HG03025 (cell line): Measurements from ENCODE around the gene NCKAP5.
"Not testable (repeated sequence)": the region's sequence is repeated elsewhere in the genome, so short reads cannot be mapped to it uniquely, and the experiment has no call there.

Experiments used
- ATAC-seq: cut with Tn5 transposase; IDR thresholded peaks from one replicate; pipeline ENCODE4 v1.9.1; 2021; ENCODE audit warnings: mild to moderate bottlenecking, moderate library complexity; ENCODE audit not compliant: unreplicated experiment, low FRiP score

NCKAP5 gene

DNA sequence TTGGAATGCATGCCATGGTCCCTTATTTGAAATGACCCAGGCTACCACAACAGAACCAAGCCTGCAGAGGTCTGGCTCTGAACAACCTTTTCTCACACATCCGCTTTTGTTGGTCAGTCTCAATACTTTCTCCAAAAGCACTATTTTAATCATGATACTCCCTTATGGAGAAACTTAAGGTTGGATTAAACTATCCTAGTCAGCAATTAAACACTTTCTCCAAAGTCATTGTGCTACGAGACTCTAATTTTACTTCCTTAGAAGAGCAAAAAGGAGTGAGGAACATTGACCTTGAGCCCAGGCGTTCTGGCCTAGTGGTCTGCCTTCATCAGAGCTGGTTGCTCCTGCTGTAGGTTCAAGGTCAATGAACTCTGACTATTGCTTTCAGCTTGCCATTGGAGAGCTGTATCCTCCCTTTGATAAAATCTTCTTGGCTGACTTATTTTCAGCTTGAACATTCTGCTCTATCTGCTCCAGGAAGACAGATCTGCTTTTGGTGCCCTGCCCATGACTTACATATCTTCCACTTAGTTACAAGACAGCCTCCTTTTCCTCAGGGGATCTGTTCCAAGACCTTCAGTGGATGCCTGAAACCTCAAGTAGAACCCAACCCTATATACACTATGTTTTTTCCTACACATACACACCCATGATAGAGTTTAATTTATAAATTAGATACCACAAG, 91.2 kb downstream of the NCKAP5 start:
- no peak for ATAC-seq

DNA sequence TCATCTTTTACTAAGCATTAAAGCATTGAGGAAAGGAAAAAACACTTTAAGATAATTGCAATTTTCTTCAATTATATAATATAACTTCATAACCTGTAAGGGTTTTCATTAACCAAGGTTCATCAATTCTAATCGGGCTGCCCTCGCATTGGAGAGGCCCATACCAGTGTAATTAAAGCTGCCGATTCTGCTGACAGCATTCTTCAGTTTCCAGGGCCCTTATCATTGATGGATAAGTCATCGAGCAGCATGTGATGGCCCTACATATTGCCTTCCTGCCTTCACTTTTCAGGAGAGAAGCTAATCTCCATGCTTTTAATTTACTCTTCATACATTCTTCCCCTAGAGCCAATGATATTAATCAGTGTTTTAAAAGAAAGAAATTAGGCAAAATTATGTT, 92.0 kb downstream of the NCKAP5 start:
- no peak for ATAC-seq

DNA sequence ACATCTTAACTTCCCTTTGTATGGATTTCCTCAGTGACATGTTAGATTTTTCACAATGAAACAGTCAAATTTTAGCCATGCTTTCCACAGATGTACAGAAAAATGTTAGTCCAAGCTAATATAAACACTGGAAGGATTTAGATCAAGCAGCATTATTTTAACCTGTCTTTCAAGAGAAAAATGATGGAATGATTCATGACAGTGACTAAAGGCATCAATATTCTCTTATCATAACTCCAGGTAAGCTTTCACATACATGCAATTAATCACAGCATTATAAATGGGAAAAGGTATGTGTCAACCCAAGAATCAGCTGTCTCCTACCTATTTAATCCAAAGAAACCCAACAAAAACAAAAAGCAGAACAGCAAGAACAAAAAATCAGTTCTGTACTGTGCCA, 92.7 kb downstream of the NCKAP5 start:
- no peak for ATAC-seq

DNA sequence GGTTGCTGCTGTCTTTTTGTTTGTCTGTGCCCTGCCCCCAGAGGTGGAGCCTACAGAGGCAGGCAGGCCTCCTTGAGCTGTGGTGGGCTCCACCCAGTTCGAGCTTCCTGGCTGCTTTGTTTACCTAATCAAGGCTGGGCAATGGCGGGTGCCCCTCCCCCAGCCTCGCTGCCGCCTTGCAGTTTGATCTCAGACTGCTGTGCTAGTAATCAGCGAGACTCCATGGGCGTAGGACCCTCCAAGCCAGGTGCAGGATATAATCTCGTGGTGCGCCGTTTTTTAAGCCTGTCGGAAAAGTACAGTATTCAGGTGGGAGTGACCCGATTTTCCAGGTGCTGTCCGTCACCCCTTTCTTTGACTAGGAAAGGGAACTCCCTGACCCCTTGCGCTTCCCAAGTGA, 97.8 kb downstream of the NCKAP5 start:
- ATAC-seq = not testable (repeated sequence)

DNA sequence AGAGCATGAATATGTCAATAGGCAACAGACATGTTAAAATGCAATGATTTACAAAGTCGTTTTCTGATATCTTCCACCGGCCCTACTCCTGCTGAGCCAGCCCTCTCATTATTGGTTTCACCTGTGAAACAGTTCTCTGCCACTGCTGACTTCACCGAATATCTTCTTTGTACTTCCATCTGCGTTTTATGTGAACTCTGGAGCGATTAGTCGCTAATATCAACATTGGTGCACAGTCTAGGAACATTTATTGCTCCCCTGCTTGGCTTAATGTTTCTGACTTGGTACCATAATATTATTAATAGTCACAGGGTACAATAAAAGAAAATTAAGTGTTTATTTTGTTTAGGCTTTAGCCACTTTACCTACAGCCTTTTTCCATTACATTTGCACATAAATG, 105.5 kb downstream of the NCKAP5 start:
- ATAC-seq = no peak

DNA sequence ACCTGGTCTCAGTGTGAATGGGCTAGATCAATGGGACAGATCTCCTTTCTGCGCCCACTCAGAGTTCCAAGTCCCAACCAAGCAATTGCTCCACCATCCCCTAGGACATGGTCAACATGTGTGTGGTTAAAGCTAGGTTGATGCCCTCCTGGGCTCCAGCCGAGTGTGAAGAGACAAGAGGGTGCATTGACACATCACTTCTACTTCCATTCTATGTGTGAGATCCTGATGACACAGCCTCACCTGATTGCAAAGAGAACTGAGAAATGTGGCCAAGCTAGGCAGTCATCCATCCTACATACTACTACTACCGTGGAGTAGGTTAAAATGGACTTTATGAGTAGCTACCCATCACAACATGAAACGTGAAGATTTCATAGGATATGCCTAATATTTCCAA, 106.8 kb downstream of the NCKAP5 start:
- ATAC-seq = no peak

DNA sequence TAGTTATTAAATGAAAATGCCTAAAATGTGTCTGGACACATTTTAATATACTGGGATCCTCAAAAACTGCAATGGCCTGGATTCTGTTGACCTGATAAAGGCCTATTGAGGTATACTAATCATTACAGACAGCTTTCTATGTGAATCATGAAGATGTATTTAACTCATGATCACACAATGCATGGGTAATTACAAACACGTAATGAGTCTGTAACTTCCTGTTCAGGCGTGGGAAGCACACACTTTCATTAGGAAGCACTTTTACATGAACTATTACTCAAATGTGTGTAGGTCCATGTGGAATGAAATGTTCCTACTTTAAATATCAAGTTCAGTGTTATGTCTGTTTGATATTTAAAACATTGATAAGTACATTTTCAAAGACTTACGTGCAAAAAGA, 108.7 kb downstream of the NCKAP5 start:
- no peak for ATAC-seq

DNA sequence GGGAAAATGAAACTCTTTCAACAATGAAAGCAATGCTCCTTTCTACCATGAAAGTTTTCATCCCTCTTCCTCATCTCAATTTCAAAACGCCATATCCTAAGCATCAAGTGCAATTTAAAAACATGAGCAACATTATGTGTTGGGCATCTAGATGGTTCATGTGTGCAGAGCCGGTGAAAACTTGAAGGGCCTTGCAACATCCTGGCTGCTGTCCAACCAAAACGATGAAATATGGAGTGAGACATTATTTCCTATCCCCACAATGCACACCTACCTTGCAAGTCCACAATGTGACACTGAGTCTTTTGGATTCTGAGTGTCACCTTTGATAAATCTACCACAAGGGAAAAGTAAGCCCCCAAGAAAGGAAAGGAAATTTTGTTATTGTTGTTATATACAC, 110.0 kb downstream of the NCKAP5 start:
- ATAC-seq = no peak

DNA sequence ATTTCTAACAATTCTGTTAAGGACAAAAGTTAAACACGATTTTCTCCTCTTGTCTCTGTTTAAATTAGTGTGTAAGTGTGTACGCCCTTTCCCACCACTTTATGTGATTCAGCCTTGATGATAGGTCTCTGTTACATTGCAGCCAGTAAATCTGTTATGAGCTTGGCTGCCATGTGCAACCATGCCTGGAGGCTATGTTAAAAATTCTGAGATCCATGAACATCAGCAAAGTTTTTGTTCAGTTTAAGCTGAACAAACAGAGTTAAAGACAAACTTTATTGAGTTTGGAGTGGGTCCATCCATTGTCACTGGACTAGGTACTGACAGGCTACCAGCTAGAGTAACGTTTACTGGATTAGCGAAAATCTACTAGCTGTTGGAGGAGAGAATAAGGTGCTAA, 110.4 kb downstream of the NCKAP5 start:
- ATAC-seq = no peak

DNA sequence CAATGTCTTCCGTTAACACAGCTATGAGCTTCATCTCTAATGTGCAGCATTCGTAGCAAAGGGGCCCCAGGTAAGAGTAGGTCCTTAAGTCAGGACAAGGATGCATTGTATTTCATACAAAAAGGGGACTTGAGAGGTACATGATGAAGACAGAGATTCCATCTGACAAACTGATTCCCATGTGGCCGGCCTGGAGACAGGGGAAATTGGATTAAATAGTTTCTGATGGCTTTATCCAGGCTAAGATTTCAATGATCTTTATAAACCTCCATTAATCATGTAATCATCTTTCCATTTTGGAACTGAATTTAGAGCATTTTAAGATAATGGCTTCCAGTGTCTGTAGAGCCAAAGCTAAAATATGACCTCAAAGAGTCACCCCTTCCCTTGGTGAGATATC, 111.3 kb downstream of the NCKAP5 start:
- ATAC-seq = no peak

DNA sequence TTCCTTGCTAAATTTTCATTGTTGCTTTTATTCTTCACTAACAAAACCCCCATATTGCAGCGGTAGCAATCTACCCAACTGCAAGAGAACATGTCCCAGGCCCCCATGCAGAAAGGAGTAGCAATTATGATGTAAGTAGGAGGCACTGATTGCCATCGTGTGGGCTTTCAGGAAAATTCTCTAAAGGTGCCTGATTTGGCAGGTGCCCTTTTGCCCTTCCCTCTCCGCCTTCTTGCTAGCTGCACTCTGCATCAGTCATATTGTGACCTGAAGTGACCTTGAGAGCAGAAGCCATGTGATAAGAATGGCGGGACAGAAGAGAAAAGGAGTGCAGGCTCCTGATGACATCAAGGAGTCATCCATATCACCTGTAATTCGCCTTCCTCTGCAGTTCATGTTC, 112.1 kb downstream of the NCKAP5 start:
- ATAC-seq = no peak

DNA sequence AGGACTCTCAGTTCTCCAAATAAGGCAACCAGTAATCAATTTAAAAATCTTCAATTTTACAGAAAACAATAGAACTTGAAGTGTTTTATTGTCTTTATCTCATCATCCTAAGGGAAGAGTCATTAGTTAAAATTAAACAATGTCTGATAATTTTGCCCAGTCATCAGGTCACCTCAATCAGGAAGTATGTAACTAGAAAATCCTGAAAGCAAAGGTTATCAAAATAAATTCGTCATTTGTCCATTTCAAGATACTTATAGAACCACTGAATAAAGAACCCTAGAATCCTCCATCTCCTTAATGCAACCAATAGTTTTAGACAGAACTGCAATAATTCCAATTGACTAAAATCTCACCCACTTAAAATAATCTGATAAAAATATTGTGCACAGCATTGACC, 115.2 kb downstream of the NCKAP5 start:
- ATAC-seq = no peak

DNA sequence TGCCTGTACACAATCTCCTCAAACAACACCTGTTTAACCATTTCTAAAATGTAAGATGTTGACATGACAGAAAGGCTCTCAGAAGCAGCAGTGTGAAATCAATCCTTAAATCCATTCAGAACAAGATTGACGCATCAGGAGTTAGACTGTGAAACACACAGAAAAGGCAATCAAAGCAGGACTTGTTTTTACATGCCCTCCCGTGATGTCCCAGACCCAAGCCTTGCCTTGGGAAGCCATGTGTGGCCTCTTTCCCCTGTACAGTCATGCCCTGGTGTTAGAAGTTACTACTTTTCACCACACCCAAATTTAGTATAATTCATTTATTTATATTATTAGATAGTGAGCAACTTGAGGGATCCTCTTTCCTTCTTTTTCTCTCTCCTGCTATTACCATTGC, 115.7 kb downstream of the NCKAP5 start:
- ATAC-seq = no peak

DNA sequence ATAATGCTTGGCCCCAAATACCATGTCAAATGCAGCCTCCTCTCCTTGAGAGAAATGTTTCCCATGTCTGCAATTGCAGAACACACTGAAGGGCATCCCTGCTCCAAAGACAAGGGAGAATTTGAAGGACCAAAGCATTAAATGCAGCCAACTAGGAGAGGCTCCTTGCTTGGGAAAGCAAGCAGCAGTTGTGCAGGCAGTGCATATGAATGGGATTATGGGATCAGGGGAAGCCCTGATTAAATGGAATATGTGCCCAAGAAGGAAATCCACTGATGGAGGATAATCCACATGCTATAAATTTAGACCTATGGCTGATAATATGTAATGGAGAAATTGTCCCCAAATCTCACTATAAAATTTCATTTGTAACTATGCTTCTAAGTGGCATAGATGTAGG, 116.1 kb downstream of the NCKAP5 start:
- ATAC-seq = no peak

DNA sequence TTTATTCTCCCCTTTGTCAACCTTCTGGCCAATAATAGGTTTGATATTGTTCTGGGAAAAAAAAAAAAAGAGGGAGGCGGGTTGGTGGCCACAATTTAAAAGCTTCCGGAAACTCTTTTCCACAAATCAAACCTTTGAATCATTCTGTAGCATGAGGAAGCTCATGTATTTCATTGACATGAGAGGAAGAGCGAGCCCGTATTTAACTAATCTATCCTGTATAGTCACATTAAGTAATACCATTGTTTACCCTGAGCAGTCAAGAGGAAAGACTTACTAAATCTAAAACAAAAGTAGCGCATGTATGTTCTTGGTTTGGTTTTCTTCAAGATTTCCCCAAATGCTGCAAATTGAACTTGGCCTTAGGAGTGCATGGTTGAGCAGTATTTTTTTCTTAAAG, 120.1 kb downstream of the NCKAP5 start:
- ATAC-seq = no peak

DNA sequence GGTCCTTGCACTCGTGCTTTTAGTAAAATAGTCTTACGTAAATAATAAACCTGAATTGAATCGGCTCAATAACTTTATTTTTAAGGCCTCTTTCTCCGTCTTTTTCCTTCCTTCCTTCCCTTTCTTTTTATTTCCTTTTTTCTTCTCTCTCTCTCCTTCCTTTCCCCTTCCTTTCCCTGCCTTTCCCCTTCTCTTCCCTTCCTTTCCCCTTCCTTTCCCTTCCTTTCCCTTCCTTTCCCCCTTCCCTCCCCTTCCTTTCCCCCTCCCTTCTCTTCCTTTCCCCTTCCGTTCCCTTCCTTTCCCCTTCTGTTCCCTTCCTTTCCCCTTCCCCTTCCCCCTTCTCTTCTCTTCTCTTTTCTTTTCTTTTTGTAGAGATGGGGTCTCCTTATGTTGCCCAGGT, 121.0 kb downstream of the NCKAP5 start:
- no peak for ATAC-seq

DNA sequence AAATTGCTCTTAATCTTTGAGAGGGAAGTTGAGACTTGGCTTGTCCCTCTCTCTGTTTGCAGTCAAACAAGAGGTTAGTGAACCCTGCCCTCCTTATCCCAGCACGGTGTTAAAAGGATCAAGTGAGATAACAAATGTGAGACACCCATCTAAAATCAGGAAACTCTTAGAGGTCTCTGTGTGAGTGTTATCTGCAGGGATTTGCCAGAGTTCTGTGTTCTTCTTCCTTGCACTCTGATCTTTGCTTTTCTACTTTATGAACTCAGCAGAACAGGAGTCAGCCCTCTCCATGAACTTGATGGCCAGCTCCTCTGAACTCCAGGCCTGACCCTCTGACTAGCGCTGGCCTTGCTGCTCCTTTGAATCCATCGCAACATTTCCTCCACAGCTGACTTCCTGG, 123.8 kb downstream of the NCKAP5 start:
- ATAC-seq = no peak

DNA sequence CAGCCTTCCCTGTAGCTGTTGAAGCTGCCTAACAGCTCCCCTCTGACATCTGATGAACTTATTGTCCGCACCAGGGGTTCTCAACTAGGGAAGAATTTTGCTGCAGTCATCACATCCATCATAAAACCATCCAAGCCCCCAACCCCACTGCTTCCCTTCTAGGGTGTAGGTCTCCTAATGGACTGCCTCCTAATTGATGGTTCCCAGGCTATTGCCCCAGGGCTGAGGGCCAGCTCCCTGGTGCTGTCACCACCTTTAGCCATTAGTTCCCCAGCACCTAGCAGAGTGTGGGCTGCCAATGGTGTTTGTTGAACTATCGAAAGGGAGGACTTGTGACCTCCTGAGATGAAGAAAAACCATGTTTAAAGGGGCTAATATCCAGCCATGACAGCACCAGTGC, 125.9 kb downstream of the NCKAP5 start:
- no peak for ATAC-seq

DNA sequence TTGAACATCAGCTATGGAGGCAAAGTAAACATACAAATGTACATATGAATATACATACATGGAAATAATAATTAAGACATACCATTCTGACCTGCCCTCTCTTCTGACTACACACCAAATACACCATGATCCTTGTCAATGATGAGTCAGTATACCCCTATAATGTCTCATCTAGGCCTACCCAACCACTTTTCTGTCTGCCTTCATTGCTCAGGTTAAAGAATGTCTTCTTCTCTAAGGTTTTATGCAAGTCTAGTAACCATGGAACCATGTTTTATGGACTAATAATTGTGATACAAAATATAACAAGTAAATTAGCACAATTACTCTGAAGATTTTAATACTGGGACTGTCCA, 128.7 kb downstream of the NCKAP5 start:
- no peak for ATAC-seq

DNA sequence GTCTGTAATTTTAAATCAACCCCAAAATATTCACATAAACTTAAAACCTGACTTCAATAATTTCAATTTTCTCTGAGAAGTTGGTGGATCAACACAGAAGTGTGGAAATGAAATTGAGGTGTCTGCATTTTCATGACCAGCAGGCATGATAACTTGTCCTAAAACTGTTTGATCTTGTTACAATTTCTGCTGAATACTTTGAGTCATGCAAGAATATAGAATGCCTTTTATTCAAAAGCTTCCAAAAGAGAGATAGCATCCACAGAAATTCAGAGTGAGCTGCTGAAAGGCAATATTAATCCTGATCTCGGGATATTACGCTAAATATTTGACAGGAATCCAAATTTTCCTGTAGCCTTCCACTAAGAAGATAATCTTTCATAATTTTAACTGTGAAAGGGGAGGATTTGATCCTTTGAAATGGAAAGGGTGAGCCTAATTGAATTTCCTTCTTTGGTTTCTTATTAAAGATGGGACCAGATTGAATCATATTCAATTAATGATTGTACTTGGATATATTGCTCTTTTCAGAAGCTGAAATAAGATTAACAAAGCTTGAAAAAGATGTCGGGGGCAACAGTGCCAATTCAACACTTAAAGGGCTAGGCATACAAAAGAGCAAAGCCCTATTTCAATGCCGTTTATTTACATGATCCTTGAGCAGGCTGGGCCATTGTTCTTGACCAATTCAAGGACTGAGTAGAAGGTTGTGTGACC, 129.3 kb downstream of the NCKAP5 start:
- no peak for ATAC-seq

DNA sequence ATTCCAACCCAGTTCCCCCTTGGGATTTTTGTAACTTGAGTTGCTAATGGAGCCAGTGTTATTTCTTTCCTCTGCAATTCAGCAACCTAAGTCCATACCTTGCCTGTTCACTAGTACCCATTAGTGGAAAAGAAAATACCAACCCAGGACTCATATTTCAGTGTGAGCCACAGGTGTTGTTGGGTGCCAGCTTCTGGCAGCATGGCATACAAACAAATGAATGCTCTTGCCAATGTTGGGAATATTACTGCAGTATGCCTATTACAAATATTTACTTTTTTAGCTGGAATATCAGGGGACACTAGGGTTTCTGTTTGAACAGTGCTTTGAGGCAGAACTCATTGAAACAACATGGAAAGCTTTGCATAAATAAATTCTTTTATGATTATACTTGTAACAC, 130.2 kb downstream of the NCKAP5 start:
- ATAC-seq = no peak

DNA sequence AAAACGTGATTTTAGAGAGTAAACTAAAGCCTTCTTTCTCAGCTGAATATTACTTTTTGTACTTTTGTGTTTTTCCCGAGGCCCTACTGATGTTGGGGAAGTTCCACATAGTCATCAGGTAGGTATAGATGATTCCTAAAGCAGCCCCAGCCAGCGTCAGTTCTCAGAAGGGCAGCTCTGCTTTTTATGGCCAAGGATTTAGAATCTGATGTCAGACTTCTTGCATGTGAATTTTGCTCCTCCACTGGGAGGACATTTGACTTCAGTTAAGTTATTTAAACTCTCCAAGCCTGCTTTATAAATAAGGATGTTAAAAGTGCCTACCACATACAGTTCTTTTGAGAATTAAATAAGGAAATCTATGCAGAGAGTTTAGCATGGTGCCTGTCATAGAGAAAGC, 130.8 kb downstream of the NCKAP5 start:
- no peak for ATAC-seq
